WTC11 (cell line): Measurements from ENCODE around the gene CABLES1. TPM values are rescaled to one million over a fixed set of nuclear protein-coding genes. Genes with fewer than 3 reads are reported as not detected.

ENCODE experiments used
- ATAC-seq: fragments of 200-7000 bp; cut with Tn5 transposase; 2 replicates; pipeline ENCODE4 v1.10.0; 2021; ENCODE audit warnings: mild to moderate bottlenecking, moderate library complexity
- CTCF ChIA-PET: fragments of 300-600 bp; sonication (Branson Sonifier 250); formaldehyde crosslinking; loops from one replicate; lab custom pipeline; 2021; ENCODE audit warnings: antibody characterized with exemption; lab: Charles Lee
- POLR2A ChIA-PET: fragments of 350-600 bp; sonication (Branson Sonifier 250); formaldehyde crosslinking; loops from one replicate; lab custom pipeline; 2021; ENCODE audit warnings: antibody characterized with exemption; lab: Charles Lee
- DNase-seq: peaks from one replicate; pipeline ENCODE4 v3.0.0; 2021; ENCODE audit warnings: low spot score
- H3K27ac Mint-ChIP-seq: 2 replicates; pipeline ENCODE4 v1.8.0; 2021; ENCODE audit warnings: mixed read lengths
- H3K27me3 Mint-ChIP-seq: 2 replicates; pipeline ENCODE4 v1.8.0; 2021; ENCODE audit warnings: low read depth, mild to moderate bottlenecking, moderate library complexity, mixed read lengths
- H3K36me3 Mint-ChIP-seq: 2 replicates; pipeline ENCODE4 v1.8.0; 2021; ENCODE audit warnings: mixed read lengths
- H3K4me1 Mint-ChIP-seq: 2 replicates; pipeline ENCODE4 v1.8.0; 2022; ENCODE audit warnings: mixed read lengths
- H3K4me3 Mint-ChIP-seq: 2 replicates; pipeline ENCODE4 v1.8.0; 2021; ENCODE audit warnings: mild to moderate bottlenecking, moderate library complexity, mixed read lengths
- H3K9me3 Mint-ChIP-seq: 2 replicates; pipeline ENCODE4 v1.8.0; 2021; ENCODE audit warnings: mixed read lengths
- CREM ChIP-seq: sonication (generic); formaldehyde crosslinking; IDR thresholded peaks from 2 replicates; pipeline ENCODE4 v1.8.1; 2022; ENCODE audit warnings: mild to moderate bottlenecking, missing genetic modification reagents, moderate library complexity
- ETV6 ChIP-seq: sonication (generic); formaldehyde crosslinking; IDR thresholded peaks from 2 replicates; pipeline ENCODE4 v1.8.1; 2022; ENCODE audit warnings: mild to moderate bottlenecking, missing genetic modification reagents
- GTF2I ChIP-seq: fragments of 250-450 bp; sonication (Bioruptor Pico); conservative IDR thresholded peaks from 2 replicates; pipeline ENCODE4 v1.4.0; 2021; ENCODE audit warnings: mild to moderate bottlenecking
- MXD4 ChIP-seq: fragments of 250-450 bp; sonication (Bioruptor Pico); IDR thresholded peaks from 2 replicates; pipeline ENCODE4 v1.8.0; 2021; ENCODE audit warnings: mild to moderate bottlenecking, moderate library complexity, borderline replicate concordance
- ZBTB21 ChIP-seq: sonication (generic); formaldehyde crosslinking; IDR thresholded peaks from 2 replicates; pipeline ENCODE4 v1.8.1; 2023; ENCODE audit warnings: mild to moderate bottlenecking, missing genetic modification reagents, borderline replicate concordance
- ZNF138 ChIP-seq: sonication (generic); formaldehyde crosslinking; conservative IDR thresholded peaks from 2 replicates; pipeline ENCODE4 v1.8.1; 2022; ENCODE audit warnings: mild to moderate bottlenecking, moderate library complexity, missing genetic modification reagents
- ZNF263 ChIP-seq: sonication (generic); formaldehyde crosslinking; IDR thresholded peaks from 2 replicates; pipeline ENCODE4 v1.8.1; 2022; ENCODE audit warnings: low read depth, mild to moderate bottlenecking, moderate library complexity, missing genetic modification reagents
- ZNF281 ChIP-seq: sonication (generic); formaldehyde crosslinking; IDR thresholded peaks from 2 replicates; pipeline ENCODE4 v1.8.0; 2023; ENCODE audit warnings: mild to moderate bottlenecking, missing genetic modification reagents
- ZNF416 ChIP-seq: fragments of 250-450 bp; sonication (Bioruptor Pico); IDR thresholded peaks from 2 replicates; pipeline ENCODE4 v1.9.0; 2021; ENCODE audit warnings: mild to moderate bottlenecking, inconsistent platforms
- total RNA-seq: library from RNA; stranded (reverse); gene quantifications from 3 replicates; pipeline ENCODE4 v1.2.3, GENCODE V29; 2021
- TF ChIP-seq, protein P1 (sequence below): sonication (generic); formaldehyde crosslinking; IDR thresholded peaks from 2 replicates; pipeline ENCODE4 v1.8.1; 2022; ENCODE audit warnings: mild to moderate bottlenecking, moderate library complexity, missing genetic modification reagents
- TF ChIP-seq, protein P2 (sequence below): sonication (generic); formaldehyde crosslinking; conservative IDR thresholded peaks from 2 replicates; pipeline ENCODE4 v1.8.1; 2022; ENCODE audit warnings: mild to moderate bottlenecking, missing genetic modification reagents
- TF ChIP-seq, protein P3 (sequence below): fragments of 250-450 bp; sonication (Bioruptor Pico); IDR thresholded peaks from 2 replicates; pipeline ENCODE4 v2.1.2; 2022; ENCODE audit warnings: mild to moderate bottlenecking, moderate library complexity
- TF ChIP-seq, protein P4 (sequence below): fragments of 200-600 bp; IDR thresholded peaks from 2 replicates; pipeline ENCODE4 v1.8.0; 2022; ENCODE audit warnings: antibody characterized with exemption

Gene CABLES1
- total RNA-seq, 1 experiment from 2014 or later = 17.0 TPM

DNA sequence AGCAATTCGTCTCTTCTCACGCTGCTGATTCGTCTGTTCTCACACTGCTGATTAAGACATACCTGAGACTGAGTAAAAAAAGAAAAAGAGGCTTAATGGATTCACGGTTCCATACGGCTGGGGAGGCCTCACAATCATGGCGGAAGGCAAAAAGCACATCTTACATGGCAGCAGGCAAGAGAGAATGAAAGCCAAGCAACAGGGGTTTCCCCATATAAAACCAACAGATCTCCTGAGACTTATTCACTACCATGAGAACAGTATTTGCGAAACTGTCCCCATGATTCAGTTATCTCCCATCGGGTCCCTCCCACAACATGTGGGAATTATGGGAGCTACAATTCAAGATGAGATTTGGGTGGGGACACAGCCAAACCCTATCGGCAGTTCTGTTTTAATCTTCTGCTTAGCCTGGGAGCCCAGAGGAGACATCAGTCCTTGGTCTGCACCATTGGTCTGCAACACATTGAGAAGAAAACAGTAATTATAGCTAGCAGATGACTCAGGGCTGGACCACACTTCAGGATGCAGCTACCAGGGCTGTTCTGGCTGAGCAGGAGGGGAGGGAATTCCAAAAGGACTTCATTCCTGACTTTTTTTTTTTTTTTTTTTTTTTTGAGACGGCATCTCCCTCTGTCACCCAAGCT lies 69.4 kb downstream of the CABLES1 start (continued):
- TF ChIP-seq, protein P1, sequence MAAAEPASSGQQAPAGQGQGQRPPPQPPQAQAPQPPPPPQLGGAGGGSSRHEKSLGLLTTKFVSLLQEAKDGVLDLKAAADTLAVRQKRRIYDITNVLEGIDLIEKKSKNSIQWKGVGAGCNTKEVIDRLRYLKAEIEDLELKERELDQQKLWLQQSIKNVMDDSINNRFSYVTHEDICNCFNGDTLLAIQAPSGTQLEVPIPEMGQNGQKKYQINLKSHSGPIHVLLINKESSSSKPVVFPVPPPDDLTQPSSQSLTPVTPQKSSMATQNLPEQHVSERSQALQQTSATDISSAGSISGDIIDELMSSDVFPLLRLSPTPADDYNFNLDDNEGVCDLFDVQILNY (CRISPR knock-in tag) = no peak
- TF ChIP-seq, protein P2, sequence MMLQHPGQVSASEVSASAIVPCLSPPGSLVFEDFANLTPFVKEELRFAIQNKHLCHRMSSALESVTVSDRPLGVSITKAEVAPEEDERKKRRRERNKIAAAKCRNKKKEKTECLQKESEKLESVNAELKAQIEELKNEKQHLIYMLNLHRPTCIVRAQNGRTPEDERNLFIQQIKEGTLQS (CRISPR knock-in tag) = no peak
- TF ChIP-seq CREM (CRISPR knock-in tag) = no peak
- TF ChIP-seq, protein P3, sequence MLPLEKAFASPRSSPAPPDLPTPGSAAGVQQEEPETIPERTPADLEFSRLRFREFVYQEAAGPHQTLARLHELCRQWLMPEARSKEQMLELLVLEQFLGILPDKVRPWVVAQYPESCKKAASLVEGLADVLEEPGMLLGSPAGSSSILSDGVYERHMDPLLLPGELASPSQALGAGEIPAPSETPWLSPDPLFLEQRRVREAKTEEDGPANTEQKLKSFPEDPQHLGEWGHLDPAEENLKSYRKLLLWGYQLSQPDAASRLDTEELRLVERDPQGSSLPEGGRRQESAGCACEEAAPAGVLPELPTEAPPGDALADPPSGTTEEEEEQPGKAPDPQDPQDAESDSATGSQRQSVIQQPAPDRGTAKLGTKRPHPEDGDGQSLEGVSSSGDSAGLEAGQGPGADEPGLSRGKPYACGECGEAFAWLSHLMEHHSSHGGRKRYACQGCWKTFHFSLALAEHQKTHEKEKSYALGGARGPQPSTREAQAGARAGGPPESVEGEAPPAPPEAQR (CRISPR knock-in tag) = no peak

GRCh38 chr18:23205980-23206379 lies 70.7 kb downstream of the CABLES1 start:
- CTCF ChIA-PET = interaction anchor here (1.9 to 3.8 kb wide), 4 partner anchors 9 to 206 kb away, joined by 9 to 76 read pairs (median 43); partner anchors contain the start of gene CABLES1
- no peak for ATAC-seq
- Mint-ChIP-seq H3K27ac (peak overlapping the region; percentile 45; the same call in 1 of the 2 replicates), H3K9me3 (peaks cover 14% of the 10 kb centered on the region), H3K36me3 (peaks cover 57% of the 10 kb centered on the region), H3K4me3 (no peak overlapping the region), H3K4me1 (peaks cover 11% of the 10 kb centered on the region), H3K27me3 (no peaks in the 10 kb centered on the region)
- no peak for DNase-seq
- TF ChIP-seq ZNF416 (CRISPR knock-in tag) (no peak), ZNF263 (CRISPR knock-in tag) (0 out of 2 replicates have a peak, but pooled peaks have one; percentile 20)
- POLR2A ChIA-PET = no interaction called here

GRCh38 chr18:23207191-23207955 lies 72.1 kb downstream of the CABLES1 start:
- ChIA-PET CTCF (interaction anchor here (0.5 to 3.8 kb wide), 83 partner anchors 9 to 360 kb away, joined by 3 to 76 read pairs (median 4); partner anchors contain the start of genes CABLES1 and RIOK3), POLR2A (interaction anchor here (0.6 kb wide), 1 partner anchor 96 kb away, joined by 4 read pairs; no protein-coding TSS in a partner anchor)
- Mint-ChIP-seq H3K4me3 (no peak overlapping the region), H3K36me3 (peaks cover 43% of the 10 kb centered on the region), H3K4me1 (peaks cover 9% of the 10 kb centered on the region), H3K9me3 (peaks cover 12% of the 10 kb centered on the region), H3K27me3 (no peaks in the 10 kb centered on the region), H3K27ac (peak overlapping the region; percentile 49)
- peak; percentile 91 for ATAC-seq
- TF ChIP-seq, protein P4, sequence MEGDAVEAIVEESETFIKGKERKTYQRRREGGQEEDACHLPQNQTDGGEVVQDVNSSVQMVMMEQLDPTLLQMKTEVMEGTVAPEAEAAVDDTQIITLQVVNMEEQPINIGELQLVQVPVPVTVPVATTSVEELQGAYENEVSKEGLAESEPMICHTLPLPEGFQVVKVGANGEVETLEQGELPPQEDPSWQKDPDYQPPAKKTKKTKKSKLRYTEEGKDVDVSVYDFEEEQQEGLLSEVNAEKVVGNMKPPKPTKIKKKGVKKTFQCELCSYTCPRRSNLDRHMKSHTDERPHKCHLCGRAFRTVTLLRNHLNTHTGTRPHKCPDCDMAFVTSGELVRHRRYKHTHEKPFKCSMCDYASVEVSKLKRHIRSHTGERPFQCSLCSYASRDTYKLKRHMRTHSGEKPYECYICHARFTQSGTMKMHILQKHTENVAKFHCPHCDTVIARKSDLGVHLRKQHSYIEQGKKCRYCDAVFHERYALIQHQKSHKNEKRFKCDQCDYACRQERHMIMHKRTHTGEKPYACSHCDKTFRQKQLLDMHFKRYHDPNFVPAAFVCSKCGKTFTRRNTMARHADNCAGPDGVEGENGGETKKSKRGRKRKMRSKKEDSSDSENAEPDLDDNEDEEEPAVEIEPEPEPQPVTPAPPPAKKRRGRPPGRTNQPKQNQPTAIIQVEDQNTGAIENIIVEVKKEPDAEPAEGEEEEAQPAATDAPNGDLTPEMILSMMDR = peak; percentile 87
- TF ChIP-seq ZNF263 (CRISPR knock-in tag) (no peak), ETV6 (no peak)
- no peak for DNase-seq

DNA sequence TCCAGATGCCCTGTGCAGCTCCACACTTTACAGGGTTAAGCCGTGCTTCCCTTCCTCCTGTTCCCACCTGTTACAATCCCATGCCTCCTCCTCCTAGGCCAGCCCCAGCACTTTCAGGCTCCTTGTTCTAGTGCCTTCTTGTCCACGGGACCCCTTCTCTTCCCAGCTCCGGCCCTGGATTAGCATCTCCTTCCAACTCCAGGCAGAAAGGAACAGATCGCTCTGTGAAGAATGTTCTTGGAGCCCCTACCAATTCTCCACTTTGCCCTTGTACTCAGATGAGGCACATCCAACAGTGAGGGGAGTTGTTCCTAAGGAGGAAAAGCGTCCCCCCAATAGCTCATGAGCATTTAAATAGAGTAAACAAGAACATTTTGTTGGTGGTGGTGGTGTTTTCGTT lies 72.7 kb downstream of the CABLES1 start:
- DNase-seq = no peak
- ATAC-seq = no peak
- TF ChIP-seq ZNF138 (CRISPR knock-in tag) (no peak), ZNF281 (CRISPR knock-in tag) (no peak), GTF2I (CRISPR knock-in tag) (no peak), MXD4 (no peak), ZBTB21 (CRISPR knock-in tag) (no peak), ZNF263 (CRISPR knock-in tag) (no peak)
- Mint-ChIP-seq H3K4me1 (peaks cover 6% of the 10 kb centered on the region), H3K27me3 (no peaks in the 10 kb centered on the region), H3K9me3 (peaks cover 11% of the 10 kb centered on the region), H3K27ac (no peak overlapping the region), H3K4me3 (no peak overlapping the region), H3K36me3 (peaks cover 40% of the 10 kb centered on the region)
- CTCF ChIA-PET = interaction anchor here (0.5 to 3.8 kb wide), 84 partner anchors 8 to 360 kb away, joined by 3 to 76 read pairs (median 4); partner anchors contain the start of genes CABLES1 and RIOK3
- POLR2A ChIA-PET = interaction anchor here (0.6 kb wide), 1 partner anchor 96 kb away, joined by 4 read pairs; no protein-coding TSS in a partner anchor
